PC-9 (cell line): ENCODE measurements around the gene PIK3C2G.

Experiments used
- CTCF ChIP-seq: fragments of 200-600 bp; sonication (generic); conservative IDR thresholded peaks from 2 replicates; pipeline ENCODE4 v1.6.1; 2017; ENCODE audit warnings: mixed run types, antibody characterized with exemption, mild to moderate bottlenecking, moderate library complexity
- EZH2 ChIP-seq: fragments of 200-600 bp; sonication (generic); IDR thresholded peaks from 2 replicates; pipeline ENCODE4 v1.8.0; 2017; ENCODE audit warnings: antibody characterized with exemption, low read depth

- TF ChIP-seq CTCF = no peak
- no peak for TF ChIP-seq EZH2
Observed at GRCh38 chr12:18570543-18570942, 309.2 kb downstream of the PIK3C2G start.
